GM18951 (cell line): ENCODE measurements around the gene APIP.

Source experiments
- POLR2A ChIP-seq: IDR thresholded peaks from 4 replicates; pipeline ENCODE4 v1.6.1; 2011; ENCODE audit warnings: mild to moderate bottlenecking; ENCODE audit not compliant: insufficient read length, insufficient read depth; ENCODE audit errors: extremely low read depth
- in situ Hi-C: fragments of 300-500 bp; cut with MboI; formaldehyde crosslinking; loops from one replicate; pipeline ENCODE4 v1.12.0; 2022; ENCODE audit warnings: low sequenced_read_pairs, mixed read lengths, inconsistent platforms; ENCODE audit not compliant: unreplicated experiment

Gene APIP

DNA sequence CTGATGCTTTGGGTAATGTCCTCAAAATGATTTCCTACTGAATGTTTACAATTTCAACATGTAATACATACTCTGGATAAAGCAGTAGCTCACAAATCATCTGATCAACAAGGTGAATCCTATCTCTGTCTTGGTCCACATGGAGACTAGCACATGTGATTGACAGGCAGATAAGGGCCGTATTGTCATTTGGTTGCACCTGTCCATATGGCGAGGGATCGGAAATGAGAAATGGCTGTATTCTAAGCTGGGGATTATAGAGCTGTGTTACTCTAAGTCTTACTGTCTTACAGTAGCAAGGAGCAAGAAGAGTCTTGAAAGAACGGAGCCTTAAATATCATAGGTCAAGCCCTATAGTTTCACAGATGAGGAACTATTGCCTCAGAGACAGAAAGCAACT is 55.7 kb downstream of the APIP start:
- in situ Hi-C loops: no loop called here
- no peak for TF ChIP-seq POLR2A

DNA sequence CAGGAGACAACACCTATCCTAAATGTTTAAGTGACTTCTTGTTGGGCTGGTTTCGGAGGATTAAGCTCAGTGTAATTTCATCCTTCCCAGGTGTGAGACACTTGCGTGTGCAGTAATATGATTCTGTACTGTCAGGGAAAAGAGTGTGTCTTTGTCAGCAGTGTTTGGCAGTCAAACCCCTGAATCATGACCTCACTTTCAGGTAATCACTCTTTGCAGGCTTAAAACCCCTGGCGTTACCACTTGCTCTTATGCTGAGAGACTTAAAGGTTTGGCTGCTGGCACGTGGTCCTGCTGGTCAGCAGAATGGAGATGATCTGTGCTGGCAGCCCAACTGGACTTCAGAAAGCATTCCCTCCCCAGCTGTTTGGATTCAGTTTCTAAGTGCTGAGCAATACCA is 56.1 kb downstream of the APIP start:
- in situ Hi-C loops: no loop called here
- TF ChIP-seq POLR2A: no peak

GRCh38 chr11:34859496-34859895 is 56.7 kb downstream of the APIP start:
- in situ Hi-C loops: no loop called here
- TF ChIP-seq POLR2A: no peak

DNA sequence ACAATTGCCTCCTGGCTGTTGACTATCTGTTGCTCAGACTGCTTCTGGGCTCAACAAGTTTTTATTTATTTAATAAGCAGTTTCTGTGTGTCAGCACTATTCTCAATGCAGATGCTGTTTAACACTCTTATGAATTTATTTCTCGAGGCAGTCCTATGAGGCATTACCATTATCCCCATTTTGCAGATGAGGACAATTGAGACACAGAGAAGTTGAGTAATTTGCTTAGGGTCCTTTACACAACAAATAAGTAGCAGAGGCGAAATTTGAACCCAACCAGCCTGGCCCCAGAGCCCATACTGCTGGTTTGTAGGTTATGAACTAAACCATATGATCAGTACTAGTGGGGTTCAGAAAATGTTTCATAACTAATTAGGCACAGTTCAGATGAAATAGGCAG is 58.7 kb downstream of the APIP start:
- in situ Hi-C loops: no loop called here
- no peak for TF ChIP-seq POLR2A

GRCh38 chr11:34856251-34856650 is 59.9 kb downstream of the APIP start:
- no peak for TF ChIP-seq POLR2A
- in situ Hi-C loops: no loop called here

GRCh38 chr11:34855754-34856095 is 60.5 kb downstream of the APIP start:
- in situ Hi-C loops: no loop called here

DNA sequence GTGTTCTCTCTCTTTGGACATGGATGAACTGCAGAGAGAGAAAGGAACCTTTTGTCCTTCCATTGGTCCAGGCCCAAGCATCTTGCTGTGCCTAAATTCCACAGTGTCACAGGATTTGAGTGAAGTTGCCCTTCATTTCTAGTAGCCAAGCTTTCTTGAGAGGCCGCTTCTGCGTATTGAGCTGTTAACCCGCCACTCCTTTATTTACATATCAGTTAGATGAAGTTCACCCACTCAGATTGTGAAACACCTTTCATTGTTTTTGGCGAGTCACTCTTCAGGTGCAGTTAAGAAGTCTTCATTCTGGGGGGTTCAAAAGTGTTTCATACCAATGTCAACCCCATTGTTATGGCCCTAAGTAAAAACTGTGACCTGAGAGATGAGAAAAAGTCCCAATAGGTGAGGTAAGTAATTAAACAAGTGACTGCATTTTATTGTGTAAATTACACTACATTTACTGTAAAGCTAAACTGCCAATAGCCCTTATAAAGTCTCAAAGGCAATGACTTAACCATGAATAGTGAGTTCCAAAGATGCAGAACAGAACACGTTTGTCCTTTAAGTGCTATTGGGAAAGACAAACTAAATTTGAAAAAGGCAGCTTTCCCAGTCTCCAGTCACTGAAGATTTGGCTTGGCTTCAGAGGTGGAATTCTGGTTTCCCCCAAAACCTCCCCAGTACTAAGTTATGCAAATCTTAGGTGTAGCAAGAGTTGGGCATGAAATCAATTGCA is 61.0 kb downstream of the APIP start:
- in situ Hi-C loops: no loop called here
- no peak for TF ChIP-seq POLR2A

More at GRCh38 chr11:34855754-34856095, 60.5 kb downstream of the APIP start:
- no peak for TF ChIP-seq POLR2A

GRCh38 chr11:34851916-34852315 is 64.3 kb downstream of the APIP start:
- TF ChIP-seq POLR2A: no peak

GRCh38 chr11:34850334-34850733 is 65.8 kb downstream of the APIP start:
- in situ Hi-C loops: no loop called here

More at GRCh38 chr11:34851916-34852315, 64.3 kb downstream of the APIP start:
- in situ Hi-C loops: no loop called here

DNA sequence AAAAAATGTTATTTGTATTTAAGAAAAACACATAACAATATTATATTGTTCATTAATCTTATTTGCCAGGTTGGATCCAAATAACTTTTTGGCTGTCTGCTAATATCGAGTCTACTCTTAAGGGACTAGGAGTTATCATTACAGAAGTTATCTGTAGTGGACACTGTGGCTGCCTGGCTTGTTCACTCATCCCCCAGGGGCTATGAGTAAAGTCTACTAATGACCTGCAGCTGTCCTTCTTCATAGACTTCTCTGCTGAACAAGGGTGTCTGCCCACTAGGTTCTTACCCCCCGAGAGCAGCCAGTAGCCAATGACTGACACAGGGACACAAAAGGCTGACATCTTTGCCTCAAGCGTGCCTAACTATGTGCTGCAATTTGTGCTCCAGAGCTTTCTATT is 69.7 kb downstream of the APIP start:
- in situ Hi-C loops: no loop called here
- no peak for TF ChIP-seq POLR2A

More at GRCh38 chr11:34850334-34850733, 65.8 kb downstream of the APIP start:
- no peak for TF ChIP-seq POLR2A

DNA sequence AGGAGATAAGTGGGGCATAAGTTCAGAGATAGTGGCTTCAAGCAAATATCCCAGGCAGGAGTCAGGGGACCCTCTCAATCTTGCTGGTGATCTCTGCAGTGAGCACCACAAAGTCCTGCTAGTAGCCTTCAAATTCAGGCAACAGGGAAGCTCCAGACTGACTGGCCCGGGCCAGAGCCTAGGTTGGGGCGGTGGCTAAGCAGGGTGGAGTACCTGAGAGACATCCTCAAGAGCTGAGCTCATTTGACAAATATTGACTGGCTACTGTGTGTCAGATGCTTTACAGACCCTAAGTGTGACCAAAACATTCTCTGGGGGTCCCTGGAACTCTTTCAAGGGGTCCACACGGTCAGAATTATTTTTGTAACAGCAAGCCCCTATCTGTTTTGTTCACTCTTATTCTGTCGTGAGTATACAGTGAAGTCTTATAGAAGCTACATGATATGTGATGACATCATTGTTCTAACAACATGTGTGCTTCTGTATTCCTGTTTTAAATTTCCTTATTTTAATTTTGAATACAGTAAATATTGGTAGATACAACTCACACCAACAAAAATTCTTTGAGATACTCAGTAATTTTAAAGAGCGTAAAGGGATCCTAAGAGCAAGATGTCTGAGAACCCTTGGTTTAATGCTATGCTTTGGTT is 71.6 kb downstream of the APIP start:
- in situ Hi-C loops: no loop called here
- TF ChIP-seq POLR2A: no peak

DNA sequence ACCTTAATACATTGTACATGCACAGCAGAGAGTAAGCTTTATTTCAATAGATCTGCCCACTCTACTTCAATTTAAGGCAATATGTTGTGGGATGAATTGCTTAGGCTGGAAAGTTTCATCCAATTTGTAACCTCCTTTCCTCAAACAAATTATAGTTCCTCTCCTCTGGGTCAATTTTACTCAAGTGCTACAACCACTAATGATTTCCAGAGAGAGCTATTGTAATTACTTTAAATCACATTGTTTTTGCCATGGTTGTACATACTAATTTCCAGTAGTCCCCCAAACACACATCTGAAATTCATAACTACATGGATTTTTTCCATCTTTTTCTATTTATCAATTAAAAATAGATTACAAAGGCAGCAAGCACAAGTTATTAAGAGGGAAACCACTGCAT is 72.9 kb downstream of the APIP start:
- in situ Hi-C loops: no loop called here
- no peak for TF ChIP-seq POLR2A

- in situ Hi-C loops: no loop called here
- TF ChIP-seq POLR2A: no peak
Observed at GRCh38 chr11:34840736-34841386, 75.3 kb downstream of the APIP start.

DNA sequence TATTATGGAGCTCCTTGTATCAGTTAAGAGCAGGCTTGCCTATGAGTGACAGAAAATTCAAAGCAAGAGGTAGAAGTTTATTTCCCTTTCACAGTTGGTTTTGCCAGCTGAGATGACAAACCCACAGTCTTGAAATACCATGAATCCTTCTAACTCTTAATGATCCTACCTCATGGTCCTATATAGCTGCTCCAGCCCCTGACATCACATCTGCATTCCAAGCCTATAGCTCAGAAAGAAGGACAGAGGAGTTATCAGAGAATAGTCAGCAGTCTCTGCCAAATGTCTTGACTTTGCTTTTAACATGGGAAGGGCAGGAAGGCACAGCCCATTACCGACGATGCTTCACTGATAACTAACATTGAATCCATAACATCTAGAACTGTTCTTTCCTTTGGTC is 76.2 kb downstream of the APIP start:
- no peak for TF ChIP-seq POLR2A
- in situ Hi-C loops: no loop called here
